DND-41 (cell line): Measurements from ENCODE around the gene ANKRD11.

Source experiments
- CTCF ChIP-seq: IDR thresholded peaks from 2 replicates; pipeline ENCODE4 v1.5.1; 2012; ENCODE audit warnings: borderline replicate concordance, low read length, moderate library complexity, mild to moderate bottlenecking; ENCODE audit not compliant: poor library complexity, severe bottlenecking; ENCODE audit errors: extremely low read depth
- EZH2 ChIP-seq: IDR thresholded peaks from 3 replicates; pipeline ENCODE4 v1.6.1; 2012; ENCODE audit warnings: borderline replicate concordance, low read depth, mild to moderate bottlenecking, moderate library complexity, low read length, inconsistent platforms; ENCODE audit not compliant: severe bottlenecking

DNA sequence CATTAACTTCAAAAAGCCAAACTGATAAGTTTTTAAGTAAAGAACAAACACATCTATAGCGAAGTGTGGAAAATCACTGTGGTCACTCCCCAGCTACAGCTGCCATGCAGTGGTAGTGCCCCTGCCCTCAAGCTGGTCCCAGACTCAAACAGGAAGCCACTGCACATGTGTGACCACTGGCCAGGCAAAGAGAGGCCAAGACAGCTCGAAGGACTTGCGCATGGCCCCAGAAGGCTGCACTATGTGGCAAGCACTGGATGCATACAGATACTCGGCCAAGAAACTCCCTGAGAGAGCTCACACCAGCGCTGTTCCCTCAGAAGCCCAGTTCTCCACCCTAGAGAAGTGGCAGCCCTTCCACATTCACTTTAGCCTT, 82.4 kb downstream of the ANKRD11 start:
- TF ChIP-seq EZH2 (no peak), CTCF (no peak)
